Measurements from ENCODE around the gene KRT83.
"Not testable (repeated sequence)": the region's sequence is repeated elsewhere in the genome, so short reads cannot be mapped to it uniquely, and the experiment has no call there.

The KRT83 gene

GRCh38 chr12:52308806-52309425 is 12.3 kb downstream of the KRT83 start:
- DNase-seq (ENCODE audit: low spot score) = no peak

GRCh38 chr12:52307836-52308805 is 13.1 kb downstream of the KRT83 start:
- DNase-seq (ENCODE audit: low spot score) = peak; percentile 16

GRCh38 chr12:52306731-52307130 is 14.5 kb downstream of the KRT83 start:
- DNase-seq (ENCODE audit: low spot score) = no peak

GRCh38 chr12:52305921-52306705 is 15.1 kb downstream of the KRT83 start:
- no peak for DNase-seq (ENCODE audit: low spot score)

- not testable (repeated sequence) for DNase-seq (ENCODE audit: low spot score)
Measured at GRCh38 chr12:52304941-52305411, 16.2 kb downstream of the KRT83 start.

- not testable (repeated sequence) for DNase-seq (ENCODE audit: low spot score)
Measured at GRCh38 chr12:52302242-52302914, 18.8 kb downstream of the KRT83 start.

GRCh38 chr12:52301721-52302120 is 19.5 kb downstream of the KRT83 start:
- DNase-seq (ENCODE audit: low spot score) = not testable (repeated sequence)

GRCh38 chr12:52300796-52301691 is 20.2 kb downstream of the KRT83 start:
- no peak for DNase-seq (ENCODE audit: low spot score)

GRCh38 chr12:52298677-52299190 is 22.5 kb downstream of the KRT83 start:
- no peak for DNase-seq (ENCODE audit: low spot score)

GRCh38 chr12:52296572-52297215 is 24.5 kb downstream of the KRT83 start:
- DNase-seq (ENCODE audit: low spot score) = no peak

- DNase-seq (ENCODE audit: low spot score) = no peak
Measured at GRCh38 chr12:52295663-52296062, 25.5 kb downstream of the KRT83 start.

GRCh38 chr12:52294803-52295202 is 26.4 kb downstream of the KRT83 start:
- DNase-seq (ENCODE audit: low spot score) = no peak

- DNase-seq (ENCODE audit: low spot score) = no peak
Measured at GRCh38 chr12:52293926-52294325, 27.3 kb downstream of the KRT83 start.

- DNase-seq (ENCODE audit: low spot score) = no peak
Measured at GRCh38 chr12:52291267-52291935, 29.8 kb downstream of the KRT83 start, which contains the start of gene KRT81. TSS of gene KRT81 (minus strand) at chr12:52291534. CDS start at chr12:52291465, 69 bp downstream.

GRCh38 chr12:52290483-52291134 is 30.6 kb downstream of the KRT83 start:
- not testable (repeated sequence) for DNase-seq (ENCODE audit: low spot score)

GRCh38 chr12:52287816-52288805 is 33.1 kb downstream of the KRT83 start:
- DNase-seq (ENCODE audit: low spot score) = not testable (repeated sequence)

Data from kidney capillary endothelial cell (primary cell).